ENCODE results near the gene GPR158. TPM values are rescaled to one million over a fixed set of nuclear protein-coding genes. Genes with fewer than 3 reads are reported as not detected.
A peak's percentile ranks its signal among the peaks of the same experiment; 100 is the strongest.

Gene GPR158
- total and polyA plus RNA-seq, 11 donors: 0.05 TPM; not detected in 9

DNA sequence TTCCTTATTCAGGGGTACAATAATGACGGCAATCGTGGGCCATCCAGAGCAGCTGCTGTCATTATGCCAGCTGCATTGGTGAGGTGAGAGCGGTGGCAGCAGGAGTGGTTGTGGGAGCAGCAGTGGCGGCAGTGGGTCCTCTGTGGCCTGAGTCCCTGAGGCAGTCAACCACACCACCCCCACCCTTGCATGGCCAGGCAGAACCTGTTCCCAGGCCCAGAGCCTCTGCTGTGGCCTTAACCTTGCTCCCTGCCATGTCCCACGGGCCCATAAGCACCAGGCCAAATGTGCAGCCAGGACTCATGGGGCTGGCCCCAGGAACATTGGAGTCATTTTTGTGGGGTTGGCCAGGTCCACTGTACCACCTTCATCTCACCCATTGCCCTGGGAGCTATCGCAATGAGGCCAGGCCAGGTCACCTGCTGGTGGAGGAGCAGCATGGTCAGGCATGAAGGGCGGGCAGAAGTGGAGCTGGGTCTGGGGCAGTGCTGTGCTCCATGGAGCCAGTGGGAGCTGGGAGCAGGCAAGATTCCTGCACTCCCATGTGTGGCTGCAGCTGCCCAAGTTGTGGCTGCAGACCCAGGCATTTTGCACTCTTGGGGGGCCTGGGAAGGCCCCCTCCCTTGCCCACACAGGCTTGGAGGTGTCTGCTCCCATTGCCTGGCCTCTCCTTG is 213.5 kb downstream of the GPR158 start:
- 87 to 92% (median 89%) methylated on average over 6 to 7 of the region's 7 CpGs for WGBS, 4 donors
- H3K9me3 ChIP-seq: peaks cover 0 to 39% (median 5%) of the 10 kb centered on the region in 12 donors
- no peaks in the 10 kb centered on the region for H3K27me3 ChIP-seq
- no peaks in the 10 kb centered on the region for H3K36me3 ChIP-seq
- H3K27ac ChIP-seq: no peak overlapping the region
- intact Hi-C loops (cut with DNase I): no loop called here
- H3K4me1 ChIP-seq: no peaks in the 10 kb centered on the region
- no peak overlapping the region for H3K4me3 ChIP-seq
- no peak for DNase-seq
- no peak for TF ChIP-seq POLR2A (IDR thresholded peaks at IDR 0.05)
- TF ChIP-seq, protein P1, sequence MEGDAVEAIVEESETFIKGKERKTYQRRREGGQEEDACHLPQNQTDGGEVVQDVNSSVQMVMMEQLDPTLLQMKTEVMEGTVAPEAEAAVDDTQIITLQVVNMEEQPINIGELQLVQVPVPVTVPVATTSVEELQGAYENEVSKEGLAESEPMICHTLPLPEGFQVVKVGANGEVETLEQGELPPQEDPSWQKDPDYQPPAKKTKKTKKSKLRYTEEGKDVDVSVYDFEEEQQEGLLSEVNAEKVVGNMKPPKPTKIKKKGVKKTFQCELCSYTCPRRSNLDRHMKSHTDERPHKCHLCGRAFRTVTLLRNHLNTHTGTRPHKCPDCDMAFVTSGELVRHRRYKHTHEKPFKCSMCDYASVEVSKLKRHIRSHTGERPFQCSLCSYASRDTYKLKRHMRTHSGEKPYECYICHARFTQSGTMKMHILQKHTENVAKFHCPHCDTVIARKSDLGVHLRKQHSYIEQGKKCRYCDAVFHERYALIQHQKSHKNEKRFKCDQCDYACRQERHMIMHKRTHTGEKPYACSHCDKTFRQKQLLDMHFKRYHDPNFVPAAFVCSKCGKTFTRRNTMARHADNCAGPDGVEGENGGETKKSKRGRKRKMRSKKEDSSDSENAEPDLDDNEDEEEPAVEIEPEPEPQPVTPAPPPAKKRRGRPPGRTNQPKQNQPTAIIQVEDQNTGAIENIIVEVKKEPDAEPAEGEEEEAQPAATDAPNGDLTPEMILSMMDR (IDR thresholded peaks at IDR 0.05): no peak
- ATAC-seq: peak in 1 of 4 donors; percentile 15

DNA sequence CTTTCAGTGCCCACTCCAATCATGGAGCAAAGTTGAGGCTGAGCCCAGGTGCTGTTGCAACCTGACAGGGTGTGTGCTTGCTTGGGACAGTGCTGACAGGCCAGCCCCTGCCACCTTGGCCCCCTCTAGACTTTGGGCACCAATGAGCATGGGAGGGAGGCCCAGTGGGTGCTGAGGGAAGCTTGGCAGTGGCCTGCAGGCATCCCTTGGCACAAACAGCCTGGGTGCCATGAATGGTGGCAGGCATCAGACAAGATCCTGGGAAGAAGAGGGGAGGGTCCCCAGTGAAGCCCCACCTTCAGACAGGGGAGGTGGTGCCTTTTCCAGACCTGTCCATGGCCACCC is 214.0 kb downstream of the GPR158 start:
- Histone ChIP-seq H3K4me3 (no peak overlapping the region), H3K4me1 (no peaks in the 10 kb centered on the region), H3K36me3 (no peaks in the 10 kb centered on the region), H3K27me3 (no peaks in the 10 kb centered on the region), H3K9me3 (peaks cover 0 to 39% (median 5%) of the 10 kb centered on the region in 12 donors), H3K27ac (no peak overlapping the region)
- intact Hi-C loops (cut with DNase I): no loop called here
- DNase-seq (peak in 1 of 5 donors; percentile 21), ATAC-seq (peak in 1 of 4 donors; percentile 15)
- TF ChIP-seq, protein P1 (IDR thresholded peaks at IDR 0.05): no peak
- TF ChIP-seq POLR2A (IDR thresholded peaks at IDR 0.05): no peak

DNA sequence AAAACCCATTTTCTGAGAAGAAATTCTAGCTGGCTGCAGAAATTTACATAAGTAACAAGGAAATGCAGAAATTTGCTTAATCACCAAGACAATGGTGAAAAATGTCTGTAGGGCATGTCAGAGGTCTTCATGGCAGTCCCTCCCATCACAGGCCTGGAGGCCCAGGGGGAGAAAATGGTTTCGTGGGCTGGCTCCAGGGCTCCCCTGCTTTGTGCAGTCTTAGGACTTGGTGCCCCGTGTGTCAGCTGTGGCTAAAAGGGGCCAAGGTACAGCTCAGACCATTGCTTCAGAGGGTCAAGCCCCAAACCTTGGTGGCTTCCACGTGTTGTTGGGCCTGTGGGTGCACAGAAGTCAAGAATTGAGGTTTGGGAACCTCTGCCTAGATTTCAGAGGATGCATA is 215.9 kb downstream of the GPR158 start:
- Histone ChIP-seq H3K27me3 (no peaks in the 10 kb centered on the region), H3K9me3 (peaks cover 0 to 36% (median 2%) of the 10 kb centered on the region in 12 donors), H3K27ac (no peak overlapping the region), H3K4me1 (no peaks in the 10 kb centered on the region), H3K36me3 (no peaks in the 10 kb centered on the region), H3K4me3 (no peak overlapping the region)
- TF ChIP-seq, protein P1 (IDR thresholded peaks at IDR 0.05): no peak
- no peak for TF ChIP-seq POLR2A (IDR thresholded peaks at IDR 0.05)
- WGBS, 4 donors: 51 to 67% (median 62%) methylated on average over 3 of the region's 3 CpGs
- ATAC-seq: no peak
- intact Hi-C loops (cut with DNase I): no loop called here
- peak in 1 of 5 donors; percentile 30 for DNase-seq

DNA sequence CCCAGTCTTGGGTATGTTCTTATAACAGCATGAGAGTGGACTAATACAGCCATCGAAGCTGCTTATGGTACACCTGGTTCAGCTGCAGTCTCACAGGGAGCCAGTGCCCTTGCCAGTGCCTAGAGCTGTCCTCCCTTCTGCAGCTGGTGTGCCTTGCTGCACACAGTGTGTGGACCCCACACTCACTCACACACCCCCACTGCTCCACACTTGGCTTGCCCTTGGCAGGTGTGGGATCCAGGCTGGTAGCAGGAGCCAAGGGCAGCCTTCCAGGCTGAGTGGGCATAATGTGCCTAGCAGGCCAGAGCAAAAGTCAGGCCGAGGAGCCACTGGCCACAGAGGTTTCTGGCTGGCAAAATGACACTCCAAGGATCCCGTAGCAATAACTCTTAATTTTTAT is 217.3 kb downstream of the GPR158 start:
- Histone ChIP-seq H3K4me1 (no peaks in the 10 kb centered on the region), H3K4me3 (no peak overlapping the region), H3K9me3 (peaks cover 0 to 22% (median 0%) of the 10 kb centered on the region in 12 donors), H3K27ac (no peak overlapping the region), H3K36me3 (no peaks in the 10 kb centered on the region), H3K27me3 (no peaks in the 10 kb centered on the region)
- TF ChIP-seq, protein P1 (IDR thresholded peaks at IDR 0.05): no peak
- no peak for TF ChIP-seq POLR2A (IDR thresholded peaks at IDR 0.05)
- no peak for ATAC-seq
- intact Hi-C loops (cut with DNase I): no loop called here
- peak in 1 of 5 donors; percentile 34 for DNase-seq
- WGBS, 4 donors: 64 to 74% (median 70%) methylated on average over 3 of the region's 3 CpGs
